Measurements from ENCODE around the gene MDH1.

The MDH1 gene

DNA sequence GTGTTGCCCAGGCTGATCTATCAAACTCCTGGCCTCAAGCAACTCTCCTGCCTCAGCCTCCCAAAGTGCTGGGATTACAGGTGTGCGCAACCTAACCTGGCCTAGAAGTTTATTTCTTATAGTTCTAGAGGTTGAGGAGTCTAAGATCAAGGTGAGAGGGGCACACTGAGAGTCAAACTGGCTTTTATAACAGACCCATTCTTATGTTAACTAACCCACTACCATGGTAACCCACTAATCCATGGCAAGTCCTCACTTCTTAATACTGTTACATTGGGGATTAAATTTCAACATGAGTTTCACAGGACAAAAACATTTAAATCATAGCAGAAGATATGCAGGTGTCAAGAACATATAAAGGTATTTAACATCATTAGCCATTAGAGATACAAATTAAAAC lies 50.6 kb downstream of the MDH1 start:
- DNase-seq = no peak

DNA sequence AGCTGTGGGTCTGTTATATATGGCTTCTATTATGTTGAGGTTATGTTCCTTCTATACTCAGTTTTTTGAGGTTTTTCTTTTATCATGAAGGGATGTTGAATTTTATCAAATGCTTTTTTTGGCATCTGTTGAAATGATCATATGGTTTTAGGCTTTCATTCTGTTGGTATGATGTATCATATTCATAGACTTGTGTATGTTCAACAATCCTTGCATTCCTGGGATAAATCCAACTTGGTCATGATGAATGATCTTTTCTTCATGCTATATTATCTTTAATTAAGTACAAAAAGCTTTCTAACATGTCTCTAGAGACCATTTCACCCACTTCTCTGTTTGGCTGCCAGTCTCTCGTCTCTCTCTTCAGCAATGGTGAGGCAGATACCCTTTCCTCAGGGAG lies 54.2 kb downstream of the MDH1 start:
- no peak for DNase-seq

DNA sequence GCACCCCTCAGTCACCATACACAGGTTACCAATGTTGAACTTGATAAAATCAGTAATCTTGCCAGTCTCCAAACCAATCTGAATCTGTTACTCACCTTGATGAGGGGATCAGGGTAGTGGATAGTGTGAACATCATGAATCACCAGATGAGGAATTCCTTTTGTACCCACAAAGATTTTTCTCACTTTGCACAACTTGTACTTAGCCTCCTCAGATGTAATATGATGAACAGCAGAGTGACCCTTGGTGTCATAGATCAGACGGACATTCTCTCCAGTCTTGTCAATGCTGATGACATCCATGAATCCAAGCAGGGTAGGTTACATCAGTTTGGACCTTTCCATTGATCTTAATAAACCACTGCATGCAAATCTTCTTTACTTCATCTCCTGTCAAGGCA lies 54.7 kb downstream of the MDH1 start:
- no peak for DNase-seq

DNA sequence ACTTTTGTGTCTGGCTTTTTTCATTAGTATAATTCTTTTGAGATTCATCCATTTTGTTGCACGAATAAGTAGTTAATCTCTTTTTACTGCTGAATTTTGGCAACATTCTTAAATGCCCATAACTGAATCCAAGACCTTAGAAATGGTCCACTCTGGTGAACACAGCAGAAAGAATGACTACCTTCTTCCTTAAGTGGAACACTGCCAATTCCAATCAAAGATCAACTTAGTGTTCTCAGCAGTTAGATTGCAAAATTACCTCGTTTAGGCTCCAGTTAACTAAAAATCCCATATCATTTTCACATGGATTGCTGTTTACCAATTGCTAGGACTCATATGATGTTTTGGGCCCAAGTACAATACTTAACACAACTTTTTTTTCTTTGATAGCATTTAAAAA lies 59.9 kb downstream of the MDH1 start:
- DNase-seq = no peak

DNA sequence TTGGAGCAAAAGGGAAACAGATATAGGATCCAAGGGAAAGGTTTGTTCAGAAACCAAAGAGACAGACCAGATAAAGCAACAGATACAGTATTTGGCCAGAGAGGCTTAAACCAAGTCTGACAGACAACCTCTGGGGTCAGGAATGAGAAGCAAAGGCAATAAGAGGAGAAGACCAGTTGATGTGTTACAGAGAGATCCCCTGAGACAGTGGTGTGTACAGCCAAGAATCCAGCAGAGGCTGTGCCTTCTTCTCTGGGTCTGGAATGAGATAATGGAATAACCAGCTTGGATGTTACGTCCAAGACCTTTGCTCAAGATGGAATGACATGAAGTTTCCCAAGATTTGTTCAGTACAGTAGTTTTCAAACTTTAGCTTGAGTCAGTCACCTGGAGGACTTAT lies 61.1 kb downstream of the MDH1 start:
- DNase-seq = no peak

DNA sequence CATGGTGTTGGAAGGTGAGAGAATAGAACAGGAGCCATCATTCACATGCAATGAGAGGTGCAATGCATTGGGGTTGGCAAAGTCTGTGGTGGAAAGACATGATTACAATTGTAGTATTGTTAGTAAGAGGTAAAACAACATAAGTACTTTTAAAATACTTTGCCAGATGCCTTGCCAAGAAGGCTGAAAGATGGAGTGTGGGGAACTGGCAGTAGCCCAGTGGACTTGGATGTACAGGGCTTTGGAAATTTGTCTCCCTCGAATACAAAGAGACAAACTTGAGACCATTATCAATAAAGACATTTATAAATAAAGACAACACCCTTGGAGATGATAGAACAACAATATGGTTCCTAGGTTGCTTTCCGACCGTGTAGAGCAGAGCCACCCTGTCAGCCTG lies 62.0 kb downstream of the MDH1 start:
- DNase-seq = no peak

DNA sequence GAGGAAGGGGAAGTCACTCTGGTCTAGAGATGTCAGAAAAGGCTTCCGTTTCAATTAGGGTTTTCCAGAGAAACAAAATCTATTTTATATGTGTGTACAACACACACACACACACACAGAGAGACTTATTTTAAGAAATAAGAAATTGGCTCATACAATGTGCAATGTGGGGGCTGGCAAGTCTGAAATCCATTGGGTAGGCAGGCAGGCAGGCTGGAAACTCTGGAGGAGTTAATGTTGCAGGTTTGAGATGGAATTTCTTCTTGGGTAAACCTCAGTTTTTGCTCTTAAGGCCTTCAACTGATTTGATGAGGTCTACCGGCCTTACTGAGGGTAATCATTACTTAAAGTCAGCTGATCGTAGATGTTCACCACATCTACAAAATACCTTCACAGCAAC lies 62.6 kb downstream of the MDH1 start:
- DNase-seq = no peak

DNA sequence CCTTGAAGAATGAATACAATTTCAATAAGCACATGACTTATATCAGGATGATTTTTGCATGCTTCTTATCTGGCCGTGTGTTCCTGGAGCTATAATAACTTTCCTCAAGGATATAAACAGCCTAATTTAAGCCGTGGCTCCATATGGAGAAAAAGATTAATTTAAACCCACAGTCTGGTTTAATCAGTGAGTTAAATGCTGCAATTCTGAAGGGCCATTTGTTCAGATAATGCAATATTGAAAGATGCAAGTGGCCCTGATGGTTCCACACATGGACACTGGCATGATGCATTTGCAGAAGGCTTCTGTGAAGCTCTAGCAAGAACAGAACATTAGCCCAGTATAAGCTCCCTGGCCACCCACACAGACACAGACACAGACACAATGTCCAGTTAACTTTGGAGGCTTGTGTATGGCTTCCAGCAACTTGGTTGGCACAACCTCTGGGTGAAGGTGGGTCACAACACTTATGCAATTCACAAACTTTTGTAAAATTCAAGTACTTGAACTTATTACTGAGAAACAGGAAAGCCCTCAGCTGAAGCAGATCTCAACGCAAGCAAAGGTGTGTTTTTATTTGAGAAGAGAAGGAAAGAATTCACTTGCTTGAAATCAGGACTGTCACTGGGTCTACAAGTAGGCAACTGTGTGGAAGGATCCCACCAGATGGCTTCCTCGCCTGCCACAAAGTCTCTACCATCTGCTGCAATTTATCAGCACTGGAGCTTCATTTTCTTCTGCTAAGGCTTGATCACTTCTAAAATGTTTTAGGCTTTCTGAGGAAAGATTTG lies 63.3 kb downstream of the MDH1 start:
- no peak for DNase-seq

DNA sequence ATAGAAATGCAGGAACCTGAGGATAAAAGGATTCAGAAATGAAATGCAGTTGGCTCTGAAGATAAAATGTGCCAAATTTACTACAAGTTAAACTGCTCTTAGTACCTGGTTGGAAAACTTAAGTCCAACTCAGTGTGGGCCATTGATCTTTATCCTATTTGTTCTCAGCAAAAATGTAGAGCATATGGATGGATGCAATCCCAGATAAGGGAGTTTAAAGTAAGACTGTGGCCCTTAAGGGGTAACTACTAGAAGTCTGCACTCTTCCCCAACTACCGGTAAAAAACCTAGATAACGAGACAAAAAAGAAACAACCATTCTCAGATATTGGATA lies 63.9 kb downstream of the MDH1 start:
- no peak for DNase-seq

DNA sequence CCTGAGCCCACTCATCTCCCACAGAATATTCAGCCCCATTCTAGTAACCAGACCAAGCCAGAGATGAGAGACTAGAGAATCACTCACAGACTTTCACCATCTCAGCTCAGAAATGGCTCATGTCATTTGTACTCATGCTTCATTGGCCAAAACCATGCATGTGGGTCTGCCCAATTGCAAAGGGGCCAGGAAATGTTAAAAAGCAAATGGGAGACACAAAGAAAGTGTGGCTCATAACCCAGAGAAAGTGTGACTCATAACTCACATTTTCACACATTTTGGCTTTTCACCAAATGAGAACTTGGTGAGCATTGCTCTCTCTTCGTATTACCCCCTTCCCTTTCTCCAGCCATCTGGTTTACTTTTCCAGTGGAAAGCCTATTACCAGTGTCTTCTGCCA lies 66.2 kb downstream of the MDH1 start:
- DNase-seq = no peak
